Stimulated activated CD4-positive, alpha-beta T cell treated with anti-CD3 and anti-CD28 coated beads, Interleukin-1b, Interleukin-23, amount 100 ng/mL, for 48 hours (primary cell): ENCODE results near the gene BCKDK.

Experiments
- DNase-seq: peaks from one replicate; pipeline ENCODE4 v3.0.0-alpha.2; 2020

The BCKDK gene

GRCh38 chr16:31108035-31108793 is at the start of gene BCKDK:
Gene BCKDK, plus strand, starts transcription at chr16:31108386. Its CDS starts 838 bp downstream, at chr16:31109224.
- DNase-seq, result peak; percentile 80

DNA sequence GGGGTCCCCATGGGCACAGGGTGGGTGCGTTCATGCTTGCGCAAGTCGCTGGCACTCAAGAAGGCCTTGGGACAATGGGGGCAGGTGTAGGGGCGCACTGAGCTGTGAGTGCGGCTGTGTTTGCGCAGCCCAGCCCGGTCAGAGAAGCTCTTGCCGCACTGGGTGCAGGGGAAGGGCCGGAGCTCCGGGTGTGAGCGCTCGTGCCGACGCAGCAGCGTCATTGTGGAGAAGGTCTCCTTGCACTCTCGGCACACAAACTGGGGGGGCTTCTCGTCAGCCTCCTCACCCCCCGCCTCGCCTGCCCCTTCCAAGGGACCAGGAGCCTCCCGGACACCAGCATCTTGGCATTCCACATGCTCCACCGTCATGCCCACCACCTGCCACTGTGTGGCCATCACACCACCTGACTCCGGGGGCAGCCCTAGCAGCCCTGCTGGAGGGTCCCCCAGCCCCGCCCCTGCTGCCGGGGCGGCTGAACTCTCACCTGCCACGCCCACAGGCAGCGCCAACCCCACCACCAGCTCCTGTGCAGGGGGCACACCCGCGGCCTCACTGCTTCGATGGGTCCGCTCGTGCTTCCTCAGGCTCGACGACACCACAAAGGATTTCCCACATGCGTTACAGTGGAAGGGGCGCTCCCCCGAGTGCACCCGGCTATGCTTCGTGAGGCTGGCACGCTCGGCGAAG is 46.9 kb upstream of the BCKDK start:
- DNase-seq, result no peak

DNA sequence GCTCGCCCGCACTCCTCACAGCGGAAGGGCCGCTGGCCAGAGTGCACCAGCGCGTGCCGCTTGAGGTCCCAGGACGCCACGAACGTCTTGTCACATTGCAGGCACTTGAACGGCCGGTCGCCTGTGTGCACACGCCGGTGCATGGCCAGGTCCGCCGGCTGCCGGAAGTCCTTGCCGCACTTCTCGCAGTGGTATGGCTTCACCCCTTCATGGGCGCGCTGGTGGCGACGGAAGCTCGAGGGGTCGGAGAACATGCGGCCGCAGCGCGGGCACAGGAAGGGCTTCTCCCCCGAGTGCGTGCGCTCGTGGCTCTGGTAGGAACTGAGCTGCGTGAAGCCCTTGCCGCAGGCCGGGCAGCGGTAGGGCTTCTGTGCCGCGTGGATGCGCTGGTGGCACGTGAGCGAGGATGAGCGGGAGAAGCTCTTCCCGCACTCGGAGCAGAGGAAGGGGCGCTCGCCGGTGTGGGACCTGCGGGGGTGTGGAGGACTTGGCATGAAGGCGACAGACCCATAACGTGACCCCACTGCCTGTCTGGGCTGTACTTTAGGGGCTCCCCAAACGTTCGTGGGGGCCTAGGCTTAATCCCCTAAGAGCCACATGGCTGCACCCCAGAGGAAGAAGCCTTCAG is 46.3 kb upstream of the BCKDK start:
- no peak for DNase-seq

DNA sequence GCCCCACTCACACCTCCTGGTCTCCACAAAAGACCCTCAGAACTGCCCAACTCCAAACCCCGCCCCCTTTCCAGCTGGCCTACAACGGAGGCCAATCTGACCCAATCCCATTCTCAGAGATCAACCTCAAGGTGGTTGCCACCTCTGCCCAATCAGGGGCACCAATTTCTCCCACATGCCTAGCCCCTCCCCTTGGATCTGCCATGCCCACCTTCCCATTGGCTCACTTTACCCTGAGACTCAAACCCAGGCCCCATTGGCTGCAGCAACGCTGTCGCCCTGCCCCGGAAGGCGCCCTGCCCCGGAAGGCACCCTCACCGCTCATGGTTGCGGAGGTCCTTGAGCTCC is 44.7 kb upstream of the BCKDK start:
- DNase-seq, result no peak

DNA sequence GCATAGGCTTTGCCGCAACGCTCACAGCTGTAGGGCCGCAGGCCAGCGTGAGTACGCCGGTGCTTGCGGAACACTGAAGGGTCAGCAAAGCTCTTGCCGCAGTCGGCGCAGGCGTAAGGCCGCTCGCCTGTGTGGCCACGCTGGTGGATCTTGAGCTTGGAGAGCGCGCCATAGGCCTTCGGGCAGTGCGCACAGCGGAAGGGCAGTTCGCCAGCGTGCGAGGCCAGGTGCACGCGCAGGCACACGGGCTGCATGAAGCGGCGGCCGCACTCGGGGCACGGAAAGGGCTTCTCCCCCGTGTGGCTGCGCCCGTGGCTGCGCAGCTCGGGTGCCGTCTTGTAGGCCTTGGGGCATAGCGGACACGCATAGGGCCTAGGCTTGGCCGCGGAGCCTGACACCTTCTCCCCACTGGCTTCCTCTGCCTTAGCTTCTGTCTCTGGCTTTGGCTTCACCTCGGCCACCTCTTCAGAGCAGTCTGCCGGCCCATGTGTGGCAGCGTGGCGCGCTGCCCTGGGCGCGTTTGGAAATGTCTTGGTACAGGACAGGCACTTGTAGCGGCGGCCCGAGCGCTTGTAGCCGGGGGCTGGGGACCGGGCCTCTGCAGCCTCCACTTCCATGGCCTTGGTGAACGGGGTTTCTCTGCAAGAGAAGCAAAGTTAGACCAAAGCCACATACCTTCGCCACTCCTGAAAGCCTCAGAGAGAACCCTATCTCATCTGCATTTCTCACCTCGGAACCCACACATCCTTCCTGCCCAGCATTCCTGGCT is 44.2 kb upstream of the BCKDK start:
- no peak for DNase-seq

DNA sequence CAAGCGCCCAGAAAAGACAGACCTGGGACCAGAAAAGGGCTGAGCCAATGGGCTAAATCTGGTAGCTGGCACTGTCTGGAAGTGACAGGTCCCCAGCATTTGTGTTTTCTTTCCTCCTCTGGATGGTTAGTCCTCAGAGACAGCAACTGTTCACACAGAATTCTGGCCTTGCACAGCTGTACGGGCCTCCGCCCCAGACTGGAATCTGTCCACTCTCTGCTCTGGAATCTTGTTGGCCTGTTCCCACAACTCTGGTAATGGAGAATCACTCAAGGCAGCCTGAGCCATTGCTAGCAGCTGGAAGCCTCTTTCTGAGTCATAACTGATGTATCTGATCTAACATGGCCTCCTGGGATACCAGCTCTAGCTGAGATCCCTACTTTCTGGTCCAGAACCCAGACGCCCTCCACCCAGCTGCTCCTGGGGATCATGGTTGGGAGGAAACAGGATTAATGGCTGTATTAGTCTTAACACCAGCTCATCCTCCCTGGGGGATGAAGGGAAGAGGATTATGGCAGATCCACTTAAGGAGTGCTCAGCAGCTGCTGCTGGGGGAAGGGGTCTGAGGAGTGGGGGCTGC is 43.2 kb upstream of the BCKDK start:
- no peak for DNase-seq

- no peak for DNase-seq
Measured at GRCh38 chr16:31067342-31067741, 40.8 kb upstream of the BCKDK start.

GRCh38 chr16:31071861-31072260 is 36.3 kb upstream of the BCKDK start:
- no peak for DNase-seq

DNA sequence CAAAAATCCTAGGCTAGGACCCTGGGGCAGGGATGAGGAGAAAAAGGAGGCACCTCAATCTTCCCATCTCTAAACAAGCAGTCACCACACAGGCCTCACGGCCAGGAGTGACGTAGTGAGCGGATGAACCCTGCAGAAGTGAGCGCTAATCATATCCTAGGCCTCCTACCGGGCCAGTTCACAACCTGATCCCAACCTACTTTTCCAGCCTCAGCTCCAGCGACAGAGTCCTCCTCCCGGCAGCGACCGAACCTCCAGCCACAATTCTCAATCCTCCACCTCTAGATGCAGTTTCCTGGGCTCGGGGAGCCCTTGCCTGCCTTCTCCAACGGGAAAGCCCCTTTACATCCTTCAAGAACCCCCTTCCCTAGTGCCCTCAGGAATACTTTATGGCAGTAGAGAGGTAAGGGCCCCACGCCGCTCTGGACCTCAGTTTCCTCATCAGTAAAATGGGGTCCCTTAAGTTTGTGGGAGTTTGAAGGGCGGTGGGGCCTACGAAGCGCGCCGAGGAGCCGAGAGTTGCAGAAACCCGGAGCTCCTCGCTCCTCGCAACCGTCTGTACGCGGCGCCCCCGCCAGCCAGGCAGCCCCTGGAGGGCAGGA is 35.5 kb upstream of the BCKDK start:
- peak; percentile 37 for DNase-seq

DNA sequence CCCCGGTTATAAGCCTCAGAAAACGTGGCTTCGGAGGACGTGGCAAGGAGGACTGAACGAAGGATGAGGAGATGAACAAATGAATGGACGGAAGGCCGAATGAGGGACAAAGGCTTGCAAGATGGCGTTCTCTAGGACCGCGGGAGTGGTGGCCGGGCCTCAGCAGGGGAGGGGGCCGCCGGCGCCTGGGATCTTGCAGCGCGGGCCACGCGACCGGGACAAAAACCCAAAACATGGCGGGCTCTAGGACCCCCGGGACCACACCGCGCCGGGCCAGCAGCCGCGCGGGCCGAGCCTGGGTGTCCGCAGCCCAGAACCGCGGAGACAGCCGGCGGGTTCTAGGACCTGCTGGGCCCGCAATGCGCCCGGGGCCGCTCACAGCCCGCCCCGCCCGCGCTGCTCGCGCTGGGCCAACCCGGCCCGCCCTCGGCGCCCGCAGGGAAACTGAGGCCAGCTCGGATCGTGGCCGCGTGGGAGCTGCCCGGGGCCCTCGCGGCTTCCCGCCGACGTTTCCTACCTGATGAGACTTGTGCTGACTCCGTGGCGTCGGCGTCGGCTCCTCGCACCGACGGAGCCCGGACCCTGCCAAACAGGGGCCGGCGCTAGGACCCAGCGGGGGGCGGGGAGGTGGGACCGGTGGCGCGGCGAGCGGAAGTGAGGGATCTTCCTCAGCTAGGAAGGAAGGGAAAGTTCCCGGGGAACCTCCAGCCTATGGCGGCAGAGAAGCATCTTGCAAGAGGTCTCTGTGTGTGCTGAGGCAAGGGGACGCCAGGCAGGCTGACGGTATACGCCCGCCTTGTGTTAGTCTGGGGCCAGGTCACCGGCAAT is 34.8 kb upstream of the BCKDK start:
- DNase-seq, result peak; percentile 89

- DNase-seq, result peak; percentile 99
Measured at GRCh38 chr16:31073970-31074813, 34.0 kb upstream of the BCKDK start, which contains the start of the genes ZNF646 and ZNF668. Gene ZNF646, plus strand, starts transcription at chr16:31074422. Its CDS starts 1,903 bp downstream, at chr16:31076325. Gene ZNF668, minus strand, starts transcription at chr16:31074240. Its CDS starts 9,781 bp downstream, at chr16:31064459.

GRCh38 chr16:31074814-31075183 is 33.4 kb upstream of the BCKDK start:
- DNase-seq, result no peak

DNA sequence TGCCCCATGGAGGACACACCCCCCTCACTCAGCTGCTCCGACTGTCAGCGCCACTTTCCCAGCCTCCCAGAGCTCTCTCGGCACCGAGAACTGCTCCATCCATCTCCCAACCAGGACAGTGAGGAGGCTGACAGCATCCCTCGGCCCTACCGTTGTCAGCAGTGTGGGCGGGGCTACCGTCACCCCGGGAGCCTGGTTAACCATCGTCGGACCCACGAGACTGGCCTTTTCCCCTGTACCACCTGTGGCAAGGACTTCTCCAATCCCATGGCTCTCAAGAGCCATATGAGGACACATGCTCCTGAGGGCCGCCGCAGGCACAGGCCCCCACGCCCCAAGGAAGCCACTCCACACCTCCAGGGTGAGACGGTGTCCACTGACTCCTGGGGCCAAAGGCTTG is 31.9 kb upstream of the BCKDK start:
- no peak for DNase-seq

DNA sequence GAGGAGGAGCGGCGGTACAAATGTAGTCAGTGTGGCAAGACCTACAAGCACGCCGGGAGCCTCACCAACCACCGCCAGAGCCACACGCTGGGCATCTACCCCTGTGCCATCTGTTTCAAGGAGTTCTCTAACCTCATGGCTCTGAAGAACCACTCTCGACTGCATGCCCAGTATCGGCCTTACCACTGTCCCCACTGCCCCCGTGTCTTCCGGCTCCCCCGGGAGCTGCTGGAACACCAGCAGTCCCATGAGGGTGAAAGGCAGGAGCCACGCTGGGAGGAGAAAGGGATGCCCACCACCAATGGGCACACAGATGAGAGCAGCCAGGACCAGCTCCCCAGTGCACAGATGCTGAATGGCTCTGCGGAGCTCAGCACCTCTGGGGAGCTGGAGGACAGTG is 31.2 kb upstream of the BCKDK start:
- DNase-seq, result no peak

GRCh38 chr16:31077592-31078396 is 30.4 kb upstream of the BCKDK start:
- DNase-seq, result no peak

DNA sequence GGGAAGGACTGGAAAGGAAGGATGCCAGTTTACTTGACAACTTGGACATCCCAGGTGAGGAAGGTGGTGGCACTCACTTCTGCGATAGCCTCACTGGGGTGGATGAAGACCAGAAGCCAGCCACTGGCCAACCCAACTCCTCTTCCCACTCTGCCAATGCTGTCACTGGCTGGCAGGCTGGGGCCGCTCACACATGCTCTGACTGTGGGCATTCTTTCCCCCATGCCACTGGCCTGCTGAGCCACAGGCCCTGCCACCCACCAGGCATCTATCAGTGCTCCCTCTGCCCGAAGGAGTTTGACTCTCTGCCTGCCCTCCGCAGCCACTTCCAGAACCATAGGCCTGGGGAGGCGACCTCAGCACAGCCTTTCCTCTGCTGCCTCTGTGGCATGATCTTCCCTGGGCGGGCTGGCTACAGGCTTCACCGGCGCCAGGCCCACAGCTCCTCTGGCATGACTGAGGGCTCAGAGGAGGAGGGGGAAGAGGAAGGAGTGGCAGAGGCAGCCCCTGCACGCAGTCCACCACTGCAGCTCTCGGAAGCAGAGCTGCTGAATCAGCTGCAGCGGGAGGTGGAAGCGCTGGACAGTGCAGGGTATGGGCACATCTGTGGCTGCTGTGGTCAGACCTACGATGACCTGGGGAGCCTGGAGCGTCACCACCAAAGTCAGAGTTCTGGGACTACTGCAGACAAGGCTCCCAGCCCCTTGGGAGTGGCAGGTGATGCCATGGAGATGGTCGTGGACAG is 29.4 kb upstream of the BCKDK start:
- DNase-seq, result no peak

DNA sequence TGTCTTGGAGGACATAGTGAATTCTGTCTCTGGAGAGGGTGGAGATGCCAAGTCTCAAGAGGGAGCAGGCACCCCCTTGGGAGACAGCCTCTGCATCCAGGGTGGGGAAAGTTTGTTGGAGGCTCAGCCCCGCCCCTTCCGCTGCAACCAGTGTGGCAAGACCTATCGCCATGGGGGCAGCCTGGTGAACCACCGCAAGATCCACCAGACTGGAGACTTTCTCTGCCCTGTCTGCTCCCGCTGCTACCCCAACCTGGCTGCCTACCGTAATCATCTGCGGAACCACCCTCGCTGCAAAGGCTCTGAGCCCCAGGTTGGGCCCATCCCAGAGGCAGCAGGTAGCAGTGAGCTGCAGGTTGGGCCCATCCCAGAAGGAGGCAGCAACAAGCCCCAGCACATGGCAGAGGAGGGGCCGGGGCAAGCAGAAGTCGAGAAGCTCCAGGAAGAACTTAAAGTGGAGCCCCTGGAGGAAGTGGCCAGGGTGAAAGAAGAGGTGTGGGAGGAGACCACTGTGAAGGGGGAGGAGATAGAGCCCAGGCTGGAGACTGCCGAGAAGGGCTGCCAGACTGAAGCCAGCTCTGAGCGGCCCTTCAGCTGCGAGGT is 28.7 kb upstream of the BCKDK start:
- no peak for DNase-seq

GRCh38 chr16:31080035-31080629 is 28.1 kb upstream of the BCKDK start:
- DNase-seq, result no peak
